Left lung (tissue), 10 donors: ENCODE results near the gene CLIP1. TPM values are rescaled to one million over a fixed set of nuclear protein-coding genes. Genes with fewer than 3 reads are reported as not detected.

Experiments
- ATAC-seq: fragments of 200-7000 bp; cut with Tn5 transposase; one replicate; pipeline ENCODE4 v1.9.1; 2020; ENCODE audit warnings: moderate library complexity
- DNase-seq, 4 donors: peaks; one replicate each; pipeline ENCODE4 v3.0.0-alpha.2; 2013 to 2020
- H3K27ac ChIP-seq, 2 donors: fragments of 200-600 bp; sonication (generic) in 1 of 2; one replicate each; pipeline versions ENCODE4 v1.5.0 to v1.8.0; 2020 to 2021
- H3K27me3 ChIP-seq, 2 donors: fragments of 200-600 bp; sonication (generic) in 1 of 2; one replicate each; pipeline versions ENCODE4 v1.5.0 to v1.8.0; 2020 to 2021
- H3K36me3 ChIP-seq, 2 donors: fragments of 200-600 bp; sonication (generic) in 1 of 2; one replicate each; pipeline versions ENCODE4 v1.5.0 to v1.8.0; 2020 to 2021
- H3K4me1 ChIP-seq, 2 donors: fragments of 200-600 bp; one replicate each; pipeline ENCODE4 v1.8.0; 2021
- H3K4me3 ChIP-seq, 2 donors: fragments of 200-600 bp; sonication (generic) in 1 of 2; one replicate each; pipeline versions ENCODE4 v1.5.0 to v1.8.0; 2020 to 2021; ENCODE audit warnings: mild to moderate bottlenecking in 1 of 2
- H3K9me3 ChIP-seq, 2 donors: fragments of 200-600 bp; sonication (generic) in 1 of 2; one replicate each; pipeline versions ENCODE4 v1.5.0 to v1.8.0; 2020 to 2021
- intact Hi-C, 2 donors: fragments of 100-400 bp; cut with DNase I; formaldehyde crosslinking; loops; one replicate each; pipeline versions ENCODE4 v1.11.2 to v1.14.2; 2022
- polyA plus RNA-seq, 6 donors: library from polyadenylated mRNA; unstranded; fragments of 120-200 nt; gene quantifications; one replicate each; pipeline ENCODE4 v1.2.1, GENCODE V29; 2013; ENCODE audit not compliant: insufficient read length in 6 of 6
- total RNA-seq, 2 donors: library from RNA; stranded (reverse); fragmentation: NEBNext Ultra II Directional; extraction: Animal tissue kit (Norgen Biotek cat#: 25700); gene quantifications; one replicate each; pipeline ENCODE4 v1.2.1, GENCODE V29; 2021
- TF ChIP-seq, protein P1 (sequence below), 2 donors: fragments of 200-600 bp; sonication (generic) in 1 of 2; IDR thresholded peaks; one replicate each; pipeline versions ENCODE4 v1.5.0 to v1.8.0; 2021; ENCODE audit warnings: antibody characterized with exemption in 2 of 2
- donor health status: DM: no; HTN: yes; CAD: no.
- donor health status: DM: no; HTN: no; CAD: no.

Gene CLIP1
- total and polyA plus RNA-seq, 8 donors, result 31.2 to 104 (median 33.4) TPM

DNA sequence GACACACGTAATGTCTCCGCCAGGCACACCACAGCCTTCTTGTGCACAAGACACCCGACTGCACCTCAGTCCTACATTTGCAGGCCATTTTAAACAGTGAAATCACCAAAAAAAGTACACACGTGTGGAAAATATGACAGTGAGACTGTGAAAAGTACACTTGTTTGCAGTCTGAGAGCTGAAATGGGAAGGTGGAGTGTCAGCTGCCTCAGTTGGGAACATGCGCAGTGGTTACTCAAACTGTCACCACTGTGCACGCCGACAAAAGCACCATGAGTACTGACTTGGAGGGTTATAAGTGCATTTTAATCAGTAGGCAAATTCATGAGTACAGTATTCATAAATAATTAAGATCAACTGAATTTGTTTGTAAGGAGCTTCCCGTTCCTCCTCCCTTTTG is 171.9 kb downstream of the CLIP1 start:
- Histone ChIP-seq H3K4me3 (no peak overlapping the region), H3K36me3 (peaks cover 0 to 69% of the 10 kb centered on the region in 2 donors), H3K9me3 (no peaks in the 10 kb centered on the region), H3K27ac (no peak overlapping the region), H3K4me1 (no peaks in the 10 kb centered on the region), H3K27me3 (no peaks in the 10 kb centered on the region)
- intact Hi-C loops, result no loop called here
- DNase-seq (no peak), ATAC-seq (no peak)
- TF ChIP-seq, protein P1, sequence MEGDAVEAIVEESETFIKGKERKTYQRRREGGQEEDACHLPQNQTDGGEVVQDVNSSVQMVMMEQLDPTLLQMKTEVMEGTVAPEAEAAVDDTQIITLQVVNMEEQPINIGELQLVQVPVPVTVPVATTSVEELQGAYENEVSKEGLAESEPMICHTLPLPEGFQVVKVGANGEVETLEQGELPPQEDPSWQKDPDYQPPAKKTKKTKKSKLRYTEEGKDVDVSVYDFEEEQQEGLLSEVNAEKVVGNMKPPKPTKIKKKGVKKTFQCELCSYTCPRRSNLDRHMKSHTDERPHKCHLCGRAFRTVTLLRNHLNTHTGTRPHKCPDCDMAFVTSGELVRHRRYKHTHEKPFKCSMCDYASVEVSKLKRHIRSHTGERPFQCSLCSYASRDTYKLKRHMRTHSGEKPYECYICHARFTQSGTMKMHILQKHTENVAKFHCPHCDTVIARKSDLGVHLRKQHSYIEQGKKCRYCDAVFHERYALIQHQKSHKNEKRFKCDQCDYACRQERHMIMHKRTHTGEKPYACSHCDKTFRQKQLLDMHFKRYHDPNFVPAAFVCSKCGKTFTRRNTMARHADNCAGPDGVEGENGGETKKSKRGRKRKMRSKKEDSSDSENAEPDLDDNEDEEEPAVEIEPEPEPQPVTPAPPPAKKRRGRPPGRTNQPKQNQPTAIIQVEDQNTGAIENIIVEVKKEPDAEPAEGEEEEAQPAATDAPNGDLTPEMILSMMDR (IDR thresholded peaks at IDR 0.05), result no peak

DNA sequence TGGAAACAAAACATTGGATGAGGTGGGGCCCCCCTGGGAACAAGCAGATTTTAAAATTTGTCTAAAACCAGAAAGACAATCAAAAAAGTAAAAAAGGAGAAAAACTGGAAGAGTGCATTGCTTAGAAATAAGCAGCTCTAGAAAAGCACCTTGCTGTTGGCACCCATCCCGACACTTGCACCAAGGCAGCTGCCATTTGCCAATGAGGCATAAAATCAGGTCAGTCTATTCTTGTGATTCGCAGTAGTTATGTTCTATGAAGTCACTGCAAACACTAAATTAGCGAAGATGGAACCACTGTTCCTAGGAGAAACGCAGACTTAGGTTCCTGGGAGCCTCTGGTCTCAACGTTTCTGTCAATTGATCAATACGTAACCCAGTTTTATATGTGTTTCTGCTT is 172.4 kb downstream of the CLIP1 start:
- intact Hi-C loops, result no loop called here
- peaks cover 0 to 69% of the 10 kb centered on the region in 2 donors for H3K36me3 ChIP-seq

DNA sequence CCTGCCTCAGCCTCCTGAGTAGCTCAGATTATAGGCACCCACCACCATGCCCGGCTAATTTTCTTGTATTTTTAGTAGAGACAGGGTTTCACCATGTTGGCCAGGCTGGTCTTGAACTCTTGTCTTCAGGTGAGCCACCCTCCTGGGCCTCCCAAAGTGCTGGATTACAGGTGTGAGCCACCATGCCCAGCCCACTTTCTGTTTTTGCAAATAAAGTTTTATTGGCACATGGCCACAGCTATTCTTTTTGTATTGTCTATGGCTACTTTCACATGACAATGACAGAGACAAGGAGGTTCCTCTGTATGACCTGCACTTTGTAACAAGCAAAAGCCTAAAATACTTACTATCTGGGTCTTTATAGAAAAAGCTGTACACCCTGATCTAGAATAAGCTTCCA is 176.9 kb downstream of the CLIP1 start:
- H3K4me1 ChIP-seq, result no peaks in the 10 kb centered on the region

More for the DNA sequence above, 172.4 kb downstream of the CLIP1 start:
- DNase-seq (no peak), ATAC-seq (no peak)
- TF ChIP-seq, protein P1 (IDR thresholded peaks at IDR 0.05), result no peak
- Histone ChIP-seq H3K27me3 (no peaks in the 10 kb centered on the region), H3K27ac (no peak overlapping the region), H3K4me1 (no peaks in the 10 kb centered on the region), H3K9me3 (no peaks in the 10 kb centered on the region), H3K4me3 (no peak overlapping the region)

DNA sequence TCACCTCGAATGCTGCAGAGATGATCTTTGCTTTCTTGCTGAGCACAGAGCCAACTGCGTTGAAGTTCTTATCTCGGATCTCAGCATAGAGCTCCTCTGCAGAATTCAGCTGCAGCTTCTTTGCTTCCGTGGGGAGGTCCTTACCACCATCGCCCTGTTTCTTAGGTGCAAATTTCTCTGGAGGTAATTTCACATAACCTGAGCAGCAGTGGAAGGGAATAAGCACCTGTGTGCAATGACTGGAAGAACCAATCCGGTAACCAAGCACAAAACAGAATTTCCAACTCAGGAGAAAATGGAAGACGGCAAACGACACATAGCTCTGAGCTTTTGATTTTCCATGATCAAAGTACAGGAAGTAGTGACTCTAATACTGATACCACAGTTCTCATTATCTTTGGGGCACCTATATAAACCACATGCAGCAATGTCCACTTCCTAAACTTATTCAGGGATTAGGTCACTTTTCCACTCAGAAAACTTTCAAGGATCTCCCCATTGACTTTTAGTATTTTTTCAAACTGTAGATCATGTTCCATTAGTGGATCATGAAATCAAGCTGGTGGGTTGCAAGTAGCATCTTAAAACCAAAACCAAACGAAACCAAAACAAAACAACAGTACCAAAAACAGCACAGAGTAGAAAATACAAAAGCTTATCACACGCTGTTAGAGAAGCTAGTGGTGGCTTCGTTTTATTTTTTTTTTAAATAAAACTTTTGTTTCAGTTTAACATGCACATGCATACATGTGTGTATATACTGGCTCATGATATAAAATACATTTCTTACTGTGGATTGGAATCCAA is 177.7 kb downstream of the CLIP1 start:
- ATAC-seq (no peak), DNase-seq (no peak)
- Histone ChIP-seq H3K4me3 (no peak overlapping the region), H3K9me3 (no peaks in the 10 kb centered on the region), H3K27me3 (no peaks in the 10 kb centered on the region), H3K27ac (peak overlapping the region in 1 of 2 donors; percentile 41), H3K36me3 (peaks cover 0 to 84% of the 10 kb centered on the region in 2 donors), H3K4me1 (no peaks in the 10 kb centered on the region)
- intact Hi-C loops, result no loop called here
- TF ChIP-seq, protein P1 (IDR thresholded peaks at IDR 0.05), result no peak

More for the DNA sequence above, 176.9 kb downstream of the CLIP1 start:
- Histone ChIP-seq H3K27ac (peak overlapping the region in 1 of 2 donors; percentile 13), H3K27me3 (no peaks in the 10 kb centered on the region), H3K4me3 (no peak overlapping the region), H3K36me3 (peaks cover 0 to 86% of the 10 kb centered on the region in 2 donors), H3K9me3 (no peaks in the 10 kb centered on the region)
- TF ChIP-seq, protein P1 (IDR thresholded peaks at IDR 0.05), result no peak
- DNase-seq (no peak), ATAC-seq (no peak)
- intact Hi-C loops, result no loop called here

DNA sequence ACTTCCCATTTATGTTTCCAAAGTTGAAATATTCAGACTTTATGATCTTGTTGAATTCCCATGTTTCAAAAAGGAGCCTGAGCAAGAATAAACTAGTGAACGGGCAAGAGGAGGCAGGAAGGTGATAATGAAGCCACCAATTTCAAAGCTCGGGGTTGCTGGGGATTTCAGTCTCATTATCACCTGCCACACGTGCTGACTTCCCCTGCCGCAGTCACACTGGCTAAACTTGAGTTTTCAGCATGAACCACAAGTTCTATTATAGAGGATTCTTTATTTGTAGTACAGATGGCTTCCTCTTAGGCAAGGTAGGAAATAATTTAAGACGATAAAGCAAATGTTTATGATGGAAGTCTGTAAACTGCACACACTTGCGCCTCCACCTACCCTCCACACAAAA is 178.5 kb downstream of the CLIP1 start:
- no peaks in the 10 kb centered on the region for H3K27me3 ChIP-seq
- H3K9me3 ChIP-seq, result no peaks in the 10 kb centered on the region
- no peaks in the 10 kb centered on the region for H3K4me1 ChIP-seq
- DNase-seq (no peak), ATAC-seq (no peak)
- no peak overlapping the region for H3K4me3 ChIP-seq
- peaks cover 0 to 84% of the 10 kb centered on the region in 2 donors for H3K36me3 ChIP-seq
- peak overlapping the region in 1 of 2 donors; percentile 41 for H3K27ac ChIP-seq
- TF ChIP-seq, protein P1 (IDR thresholded peaks at IDR 0.05), result no peak
- intact Hi-C loops, result no loop called here
